ENCODE results near the gene VTI1B. TPM values are rescaled to one million over a fixed set of nuclear protein-coding genes. Genes with fewer than 3 reads are reported as not detected.
"Not testable (repeated sequence)": the region's sequence is repeated elsewhere in the genome, so short reads cannot be mapped to it uniquely, and the experiment has no call there.

Gene VTI1B
- total RNA-seq, 1 donor from 2014 or later = 108 TPM

DNA sequence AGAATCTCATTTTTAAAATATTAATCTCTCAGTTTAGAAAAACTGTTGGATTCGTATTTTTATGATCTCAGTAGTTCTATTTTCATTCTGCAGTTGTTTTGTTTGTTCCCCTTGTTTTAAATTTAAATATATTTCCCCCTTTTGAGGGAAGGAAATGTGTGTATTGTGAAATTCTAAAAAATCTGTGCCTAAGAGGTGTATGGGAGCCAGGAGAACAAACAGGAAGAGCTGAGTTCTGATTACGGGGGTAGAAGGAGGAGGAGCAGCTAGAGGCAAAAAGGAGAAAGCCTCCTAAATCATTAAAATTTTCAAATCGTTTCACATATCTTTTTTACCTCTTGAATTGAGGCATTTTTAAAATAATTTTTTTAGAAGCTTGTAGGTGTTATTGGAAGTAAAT is 29.6 kb upstream of the VTI1B start:
- Histone ChIP-seq H3K9me3 (no peaks in the 10 kb centered on the region), H3K4me3 (no peak overlapping the region), H3K36me3 (no peaks in the 10 kb centered on the region), H3K27me3 (ENCODE audit: low read depth) (no peaks in the 10 kb centered on the region), H3K27ac (no peak overlapping the region), H3K4me1 (no peaks in the 10 kb centered on the region)
- DNase-seq = no peak
- TF ChIP-seq, protein P1, sequence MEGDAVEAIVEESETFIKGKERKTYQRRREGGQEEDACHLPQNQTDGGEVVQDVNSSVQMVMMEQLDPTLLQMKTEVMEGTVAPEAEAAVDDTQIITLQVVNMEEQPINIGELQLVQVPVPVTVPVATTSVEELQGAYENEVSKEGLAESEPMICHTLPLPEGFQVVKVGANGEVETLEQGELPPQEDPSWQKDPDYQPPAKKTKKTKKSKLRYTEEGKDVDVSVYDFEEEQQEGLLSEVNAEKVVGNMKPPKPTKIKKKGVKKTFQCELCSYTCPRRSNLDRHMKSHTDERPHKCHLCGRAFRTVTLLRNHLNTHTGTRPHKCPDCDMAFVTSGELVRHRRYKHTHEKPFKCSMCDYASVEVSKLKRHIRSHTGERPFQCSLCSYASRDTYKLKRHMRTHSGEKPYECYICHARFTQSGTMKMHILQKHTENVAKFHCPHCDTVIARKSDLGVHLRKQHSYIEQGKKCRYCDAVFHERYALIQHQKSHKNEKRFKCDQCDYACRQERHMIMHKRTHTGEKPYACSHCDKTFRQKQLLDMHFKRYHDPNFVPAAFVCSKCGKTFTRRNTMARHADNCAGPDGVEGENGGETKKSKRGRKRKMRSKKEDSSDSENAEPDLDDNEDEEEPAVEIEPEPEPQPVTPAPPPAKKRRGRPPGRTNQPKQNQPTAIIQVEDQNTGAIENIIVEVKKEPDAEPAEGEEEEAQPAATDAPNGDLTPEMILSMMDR (IDR thresholded peaks at IDR 0.05) = no peak
- intact Hi-C loops (cut with DNase I) = loop anchor here (10.0 kb wide), 1 partner anchor 89 kb away; the partner anchor contains the start of gene ARG2
- peak in 1 of 2 donors; percentile 54 for ATAC-seq

DNA sequence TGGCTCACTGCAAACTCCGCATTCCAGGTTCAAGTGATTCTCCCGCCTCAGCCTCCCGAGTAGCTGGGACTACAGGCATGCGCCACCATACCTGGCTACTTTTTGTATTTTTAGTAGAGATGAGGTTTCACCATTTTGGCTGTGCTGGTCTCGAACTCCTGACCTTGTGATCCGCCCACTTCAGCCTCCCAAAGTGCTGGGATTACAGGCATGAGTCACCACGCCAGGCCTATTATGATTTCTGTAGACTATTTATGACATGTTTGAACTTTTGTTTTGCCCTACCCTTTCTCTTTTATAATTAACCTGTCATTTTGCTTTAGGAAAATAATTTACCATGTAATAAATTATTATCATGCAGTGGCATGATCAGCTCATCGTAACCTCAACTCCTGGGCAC is 27.1 kb upstream of the VTI1B start, which contains the start of gene RDH12:
Gene RDH12 (plus strand): TSS at position 395 of the 400 bp plus-strand sequence. CDS start 20,757 bp downstream, outside the sequence.
- ATAC-seq, H3K27ac ChIP-seq: not testable (repeated sequence)
- intact Hi-C loops (cut with DNase I) = loop anchor here (10.0 kb wide), 1 partner anchor 87 kb away; the partner anchor contains the start of gene ARG2

DNA sequence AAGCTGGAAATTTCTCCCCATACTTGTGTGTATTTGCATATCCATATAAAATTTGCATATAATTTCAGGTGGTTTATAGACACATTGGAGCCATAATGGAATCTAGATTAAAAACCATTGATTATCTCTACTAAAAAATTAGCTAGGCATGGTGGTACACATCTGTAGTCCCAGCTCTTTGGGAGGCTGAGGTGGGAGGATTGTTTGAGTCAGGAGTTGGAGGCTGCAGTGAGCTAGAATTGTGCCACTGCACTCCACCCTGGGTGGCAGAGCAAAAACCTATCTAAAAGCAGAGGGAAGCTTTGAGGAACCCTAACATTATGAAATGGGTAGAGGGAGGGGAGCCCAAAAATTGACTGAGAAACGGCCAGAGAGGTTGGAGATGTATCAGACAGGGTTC is 23.7 kb upstream of the VTI1B start:
- Histone ChIP-seq H3K27me3 (ENCODE audit: low read depth) (no peaks in the 10 kb centered on the region), H3K36me3 (no peaks in the 10 kb centered on the region), H3K9me3 (no peaks in the 10 kb centered on the region), H3K4me3 (no peak overlapping the region), H3K4me1 (peaks cover 12% of the 10 kb centered on the region), H3K27ac (no peak overlapping the region)
- intact Hi-C loops (cut with DNase I) = no loop called here
- TF ChIP-seq, protein P1 (IDR thresholded peaks at IDR 0.05) = no peak
- ATAC-seq (no peak), DNase-seq (no peak)

More for the DNA sequence above, 27.1 kb upstream of the VTI1B start, which contains the start of gene RDH12:
- not testable (repeated sequence) for H3K4me3 ChIP-seq; DNase-seq; H3K9me3 ChIP-seq; H3K4me1 ChIP-seq; H3K27me3 ChIP-seq (ENCODE audit: low read depth); H3K36me3 ChIP-seq

DNA sequence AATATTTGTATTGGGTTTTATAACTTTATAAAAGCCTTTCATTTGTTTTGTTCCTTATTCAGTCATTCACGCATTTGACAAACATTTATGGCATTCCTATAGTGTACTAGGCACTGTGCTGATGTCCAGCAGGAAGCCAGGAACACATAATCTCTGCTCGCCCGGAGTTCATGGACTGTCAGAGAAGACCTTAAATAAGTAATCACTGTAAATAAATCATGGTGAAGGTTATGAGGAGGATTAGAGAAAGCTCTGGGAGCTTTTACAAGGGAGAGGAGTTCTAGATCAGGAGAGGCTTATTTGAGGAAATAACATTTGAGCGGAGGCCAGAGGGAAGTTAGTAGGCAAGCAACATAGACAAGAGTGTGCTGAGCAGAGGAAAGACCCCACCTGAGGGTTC is 22.6 kb upstream of the VTI1B start:
- Histone ChIP-seq H3K27ac (no peak overlapping the region), H3K9me3 (no peaks in the 10 kb centered on the region), H3K36me3 (peaks cover 6% of the 10 kb centered on the region), H3K27me3 (ENCODE audit: low read depth) (no peaks in the 10 kb centered on the region), H3K4me1 (peaks cover 12% of the 10 kb centered on the region), H3K4me3 (no peak overlapping the region)
- TF ChIP-seq, protein P1 (IDR thresholded peaks at IDR 0.05) = no peak
- no peak for DNase-seq
- intact Hi-C loops (cut with DNase I) = no loop called here
- ATAC-seq = no peak

DNA sequence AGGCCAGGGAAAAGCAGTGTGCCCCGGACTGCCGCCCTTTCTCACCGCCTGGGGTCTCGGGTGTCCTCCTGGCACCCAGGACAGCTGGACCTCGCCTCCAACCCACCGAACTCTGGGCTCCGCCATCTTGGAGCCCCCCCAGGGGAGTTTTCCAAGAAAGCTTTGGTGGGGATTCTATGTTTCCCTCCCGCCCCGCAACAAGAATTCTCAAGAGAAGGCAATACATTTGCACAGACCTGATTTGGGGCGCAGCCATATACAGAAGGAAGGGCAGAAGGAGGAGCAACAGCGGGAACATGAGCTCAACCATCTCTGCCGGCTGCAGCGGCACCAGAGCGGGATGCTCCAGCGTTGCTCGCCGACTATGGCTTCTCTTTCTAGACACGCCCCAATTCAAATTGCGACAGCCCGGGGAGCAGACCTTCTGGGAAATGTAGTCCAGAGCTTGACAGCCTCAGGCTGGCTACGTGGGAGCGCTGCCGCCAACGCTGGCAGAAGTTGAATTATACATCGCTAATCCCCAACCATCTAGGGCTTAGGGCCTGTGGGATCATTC is 21.0 kb upstream of the VTI1B start, which contains the start of gene RDH11:
Gene RDH11 (minus strand): TSS at position 371 of the 556 bp plus-strand sequence. CDS start 61 bp downstream, at position 310.
- peak within 1 kb of the TSS; percentile 73 for H3K27ac ChIP-seq
- no peaks in the 10 kb centered on the region for H3K9me3 ChIP-seq
- peaks cover 12% of the 10 kb centered on the region for H3K4me1 ChIP-seq
- intact Hi-C loops (cut with DNase I) = no loop called here
- peaks cover 21% of the 10 kb centered on the region for H3K36me3 ChIP-seq
- peak; percentile 97 to 99 for ATAC-seq
- H3K4me3 ChIP-seq = peak within 1 kb of the TSS; percentile 71
- TF ChIP-seq, protein P1 (IDR thresholded peaks at IDR 0.05) = no peak
- peak; percentile 90 for DNase-seq
- H3K27me3 ChIP-seq (ENCODE audit: low read depth) = no peaks in the 10 kb centered on the region

DNA sequence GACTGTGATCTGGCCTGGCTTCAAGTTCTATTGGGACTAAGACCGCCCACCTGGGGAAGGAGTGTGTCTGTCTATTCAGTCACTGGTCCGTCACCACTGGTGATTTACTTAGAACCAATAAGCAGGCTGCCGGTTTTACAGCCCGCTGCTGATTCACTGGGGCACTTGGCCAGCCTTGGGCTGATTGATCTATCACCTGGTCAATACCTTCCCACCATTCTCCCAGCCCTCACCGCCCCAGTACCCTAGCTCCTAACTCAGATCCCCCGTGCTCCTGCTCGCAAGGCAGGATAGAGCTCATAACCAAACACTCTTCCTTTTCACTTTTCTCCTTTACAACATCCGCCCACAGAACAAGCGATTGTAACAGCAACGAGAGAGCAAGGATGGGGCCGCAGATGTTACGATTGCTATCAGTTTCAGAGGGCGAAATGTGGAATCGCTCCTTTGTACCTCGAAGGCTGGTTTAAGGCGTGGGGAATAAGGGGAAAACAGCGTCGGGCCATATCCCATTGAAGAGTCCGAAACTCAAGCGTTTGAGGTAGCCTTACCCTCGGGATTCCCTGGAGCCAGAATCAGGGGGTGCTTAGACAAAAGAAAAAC is 20.5 kb upstream of the VTI1B start:
- intact Hi-C loops (cut with DNase I) = no loop called here
- Histone ChIP-seq H3K9me3 (no peaks in the 10 kb centered on the region), H3K36me3 (peaks cover 27% of the 10 kb centered on the region), H3K27me3 (ENCODE audit: low read depth) (no peaks in the 10 kb centered on the region), H3K4me1 (peaks cover 12% of the 10 kb centered on the region), H3K27ac (peak overlapping the region; percentile 73), H3K4me3 (peak overlapping the region; percentile 71)
- DNase-seq (peak; percentile 63), ATAC-seq (peak; percentile 84 to 93)
- TF ChIP-seq, protein P1 (IDR thresholded peaks at IDR 0.05) = no peak
